ENCODE measurements around the gene LOXL1.

The LOXL1 gene

DNA sequence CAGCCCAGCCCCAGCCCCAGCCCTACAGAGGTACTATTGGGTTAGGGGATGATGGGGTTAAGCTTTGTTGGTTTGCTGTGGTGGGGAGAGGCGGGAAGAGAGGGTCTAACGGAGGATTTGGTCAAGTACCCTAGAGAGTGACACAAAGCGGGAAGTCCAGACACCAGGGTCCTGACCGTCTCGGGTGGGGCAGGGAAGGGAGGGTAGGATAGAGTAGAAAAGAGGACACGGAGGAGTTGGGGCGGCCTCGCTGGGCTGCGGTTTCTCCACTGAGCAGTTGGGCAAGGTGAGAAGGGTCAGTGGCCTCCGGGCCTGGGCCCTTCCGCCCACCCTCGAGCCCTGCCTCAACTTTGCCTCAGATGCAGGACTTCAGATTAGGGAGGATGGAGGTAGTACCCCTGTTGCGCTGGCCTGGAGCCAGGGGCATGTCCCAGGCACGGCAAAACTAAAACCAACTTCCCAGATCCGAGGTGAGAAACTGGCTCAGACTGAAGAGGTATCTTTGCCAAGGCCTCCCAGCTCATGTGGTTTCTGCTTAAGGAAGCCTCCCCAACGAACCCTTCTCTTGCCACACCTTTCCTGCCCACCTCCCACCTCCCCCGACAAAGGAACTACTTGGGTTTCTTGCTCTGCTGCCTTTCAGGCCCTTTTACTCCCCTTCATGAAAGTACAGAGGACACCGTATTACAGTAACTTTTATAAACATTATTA is 68.8 kb downstream of the LOXL1 start:
- no peak for DNase-seq

GRCh38 chr15:73996267-73996666 is 70.0 kb downstream of the LOXL1 start:
- no peak for DNase-seq

DNA sequence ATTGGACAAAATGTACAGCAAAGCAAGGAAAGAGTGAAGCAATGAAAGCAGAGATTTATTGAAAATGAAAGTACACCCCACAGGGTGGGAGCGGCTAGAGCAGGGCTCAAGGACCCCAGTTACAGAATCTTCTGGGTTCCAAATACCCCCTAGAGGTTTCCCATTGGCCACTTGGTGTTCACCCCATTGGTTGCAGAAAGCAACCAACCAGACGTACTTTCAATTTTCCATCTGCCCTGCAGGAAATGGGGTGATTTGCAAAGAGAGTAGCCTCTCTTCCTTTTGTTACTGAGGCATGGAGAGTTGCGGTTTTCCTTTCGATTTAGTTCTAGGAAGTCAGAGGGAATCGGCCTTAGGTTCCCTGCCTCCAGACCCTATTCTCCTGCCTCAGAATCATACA is 70.7 kb downstream of the LOXL1 start:
- DNase-seq, result no peak

DNA sequence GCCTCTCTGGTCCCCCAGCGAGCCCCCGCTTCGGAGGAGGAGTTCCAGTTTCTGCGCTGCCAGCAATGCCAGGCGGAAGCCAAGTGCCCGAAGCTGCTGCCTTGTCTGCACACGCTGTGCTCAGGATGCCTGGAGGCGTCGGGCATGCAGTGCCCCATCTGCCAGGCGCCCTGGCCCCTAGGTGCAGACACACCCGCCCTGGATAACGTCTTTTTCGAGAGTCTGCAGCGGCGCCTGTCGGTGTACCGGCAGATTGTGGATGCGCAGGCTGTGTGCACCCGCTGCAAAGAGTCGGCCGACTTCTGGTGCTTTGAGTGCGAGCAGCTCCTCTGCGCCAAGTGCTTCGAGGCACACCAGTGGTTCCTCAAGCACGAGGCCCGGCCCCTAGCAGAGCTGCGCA is 71.7 kb downstream of the LOXL1 start:
- DNase-seq, result no peak

All from fibroblast of skin of right biceps (primary cell).